Fibroblast of mammary gland (primary cell): ENCODE results near the gene PLA2G4E.

Source experiments
- DNase-seq: peaks from one replicate; pipeline ENCODE4 v3.0.0-alpha.2; 2010; ENCODE audit warnings: low read depth
- H3K4me3 ChIP-seq: 2 replicates; pipeline ENCODE4 v1.5.1; 2011; ENCODE audit warnings: low read depth, mild to moderate bottlenecking, low read length, moderate library complexity; ENCODE audit not compliant: control insufficient read depth
- CTCF ChIP-seq: conservative IDR thresholded peaks from 2 replicates; pipeline ENCODE4 v1.5.1; 2011; ENCODE audit warnings: low read depth, low read length, inconsistent platforms; ENCODE audit not compliant: control insufficient read depth, insufficient read depth

Gene PLA2G4E

GRCh38 chr15:41989573-41990242 is 31.1 kb downstream of the PLA2G4E start:
- peak; percentile 97 for TF ChIP-seq CTCF
- H3K4me3 ChIP-seq, result no peak overlapping the region
- peak; percentile 67 for DNase-seq

- TF ChIP-seq CTCF, result no peak
- no peak overlapping the region for H3K4me3 ChIP-seq
- no peak for DNase-seq
Observed at GRCh38 chr15:41988896-41989572, 31.8 kb downstream of the PLA2G4E start.

- no peak overlapping the region for H3K4me3 ChIP-seq
- DNase-seq, result no peak
- no peak for TF ChIP-seq CTCF
Observed at GRCh38 chr15:41987925-41988275, 32.9 kb downstream of the PLA2G4E start.

GRCh38 chr15:41987246-41987924 is 33.5 kb downstream of the PLA2G4E start:
- no peak for TF ChIP-seq CTCF
- DNase-seq, result no peak

GRCh38 chr15:41985236-41986160 is 35.3 kb downstream of the PLA2G4E start:
- TF ChIP-seq CTCF, result no peak
- DNase-seq, result no peak
- H3K4me3 ChIP-seq, result no peak overlapping the region

More at GRCh38 chr15:41987246-41987924, 33.5 kb downstream of the PLA2G4E start:
- H3K4me3 ChIP-seq, result no peak overlapping the region

GRCh38 chr15:41984622-41985021 is 36.2 kb downstream of the PLA2G4E start:
- DNase-seq, result no peak
- no peak for TF ChIP-seq CTCF
- H3K4me3 ChIP-seq, result no peak overlapping the region
